Nucleus accumbens (tissue), 56 donors: ENCODE results near the gene ADAM33.
A peak's percentile ranks its signal among the peaks of the same experiment; 100 is the strongest.

Source experiments
- DNase-seq, 56 donors: peaks; one replicate each; lab custom pipeline; 2025; lab: John Stamatoyannopoulos, UW

The ADAM33 gene

DNA sequence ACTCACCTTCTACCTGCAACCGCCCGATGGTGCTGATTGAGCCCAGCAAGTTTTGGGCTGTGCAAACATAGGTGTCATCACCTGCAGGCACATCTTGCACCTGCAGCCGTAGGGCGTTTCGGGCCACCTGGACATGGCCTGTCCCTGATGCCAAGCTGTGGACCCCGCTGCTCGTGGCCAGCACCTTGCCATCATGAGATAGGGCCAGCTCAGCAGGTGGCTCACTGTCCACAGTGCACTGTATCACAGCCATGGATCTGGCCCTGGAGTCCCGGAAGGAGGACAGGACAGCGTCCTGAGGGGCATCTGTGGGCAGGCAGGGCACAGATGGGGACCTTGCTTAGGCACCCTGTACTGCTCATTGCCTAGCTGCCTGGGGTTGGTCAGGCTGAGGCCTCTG, 10.1 kb upstream of the ADAM33 start:
- DNase-seq: no peak

DNA sequence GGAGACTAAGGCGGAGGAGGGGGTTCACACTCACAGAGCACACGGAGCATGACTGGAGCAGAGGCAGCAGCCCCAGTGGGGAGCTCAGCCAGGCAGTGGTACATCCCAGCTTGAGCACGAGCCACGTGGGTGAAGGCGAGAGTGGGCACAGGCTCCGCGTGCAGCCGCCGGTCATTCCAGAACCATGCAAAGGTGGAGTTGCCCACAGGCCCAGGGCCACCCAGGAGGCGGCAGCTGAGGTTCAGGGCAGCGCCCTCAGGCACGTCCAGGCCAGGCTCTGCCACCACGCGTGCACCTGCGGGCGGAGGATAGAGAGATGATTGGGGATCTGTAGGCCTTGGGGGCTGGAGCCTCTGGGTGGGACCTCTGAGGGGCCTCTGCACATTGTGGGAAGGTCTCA, 9.5 kb upstream of the ADAM33 start:
- DNase-seq: no peak

DNA sequence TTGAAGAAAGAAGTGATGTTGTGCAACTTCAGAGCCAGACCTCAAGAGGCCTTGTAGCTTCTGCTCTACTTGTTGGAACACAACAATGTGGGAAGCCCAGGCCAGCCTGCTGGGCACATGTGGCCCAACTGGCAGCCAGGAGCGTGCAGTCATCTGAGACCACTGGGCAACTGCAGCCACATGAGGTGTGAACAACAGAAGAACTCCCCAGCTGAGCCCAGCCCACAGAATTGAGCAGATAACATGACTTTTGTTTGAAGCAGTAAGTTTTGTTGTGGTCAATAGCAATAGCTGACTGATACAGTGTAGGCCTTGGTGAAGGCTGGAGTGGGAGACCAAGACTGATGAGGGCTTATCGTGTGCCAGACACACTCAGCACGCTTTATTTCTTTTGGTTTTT, 8.6 kb upstream of the ADAM33 start:
- no peak for DNase-seq

DNA sequence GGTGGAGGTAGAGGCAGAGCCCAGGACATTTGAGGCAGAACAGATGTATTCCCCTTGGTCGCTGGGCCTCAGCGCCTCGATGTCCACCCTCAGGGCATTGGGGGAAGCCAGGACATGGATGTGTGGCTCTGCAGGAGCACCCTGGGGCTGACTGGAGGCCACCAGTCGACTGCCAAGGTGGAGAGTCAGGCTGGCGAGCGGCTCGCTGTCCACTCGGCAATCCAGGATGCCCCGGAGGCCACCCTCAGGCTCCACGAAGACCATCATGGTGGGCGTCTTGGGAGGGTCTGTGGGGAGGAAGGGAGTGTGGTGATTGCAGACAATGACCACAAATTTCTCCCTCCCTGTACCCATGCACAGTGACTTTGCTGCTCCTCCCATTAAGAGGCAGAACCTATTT, 8.2 kb upstream of the ADAM33 start:
- DNase-seq: no peak

DNA sequence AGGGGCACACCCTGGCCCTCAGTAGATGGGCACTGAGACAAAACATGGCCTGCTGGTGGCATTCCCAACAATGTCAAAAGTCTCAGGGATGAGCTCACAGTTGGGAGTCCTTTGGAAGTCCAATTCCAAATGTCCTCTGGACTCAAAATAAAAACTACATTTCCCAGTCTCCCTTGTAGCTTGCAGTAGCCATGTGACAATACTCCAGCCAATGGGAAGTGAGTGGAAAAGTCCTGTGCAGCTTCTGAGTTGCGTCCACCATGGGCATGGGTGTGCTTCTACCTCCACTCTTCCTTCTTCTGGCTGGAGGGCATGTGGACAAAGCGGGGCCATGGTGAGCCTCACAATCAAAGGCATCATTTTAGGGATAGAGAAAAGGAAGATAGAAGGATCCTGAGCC, 5.8 kb upstream of the ADAM33 start:
- DNase-seq: peak in 5 of 56 donors; percentile 13 to 41 (median 36)

DNA sequence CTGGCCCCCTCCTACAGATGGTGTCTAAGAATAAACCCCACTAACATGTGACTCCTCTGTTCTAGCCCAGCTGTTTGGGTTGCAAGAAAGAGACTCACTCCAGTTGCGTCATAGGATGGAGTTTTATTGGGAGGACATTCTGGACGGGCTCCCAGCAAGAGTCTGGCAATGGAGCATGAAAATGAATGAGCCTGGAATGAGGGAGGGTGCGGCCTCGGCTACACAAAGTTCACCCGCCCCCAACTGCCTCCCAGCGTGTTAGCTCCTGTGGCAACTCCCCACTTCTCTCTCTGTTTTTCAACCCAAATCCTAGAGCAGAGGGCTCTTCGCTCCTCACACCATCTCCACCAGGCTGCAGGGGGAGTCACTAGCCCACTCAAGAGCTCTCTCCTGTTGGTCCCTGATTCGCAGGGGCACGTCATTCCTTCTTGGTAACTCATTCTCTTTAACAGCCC, 5.1 kb upstream of the ADAM33 start:
- peak in 44 of 56 donors; percentile 2 to 77 (median 40) for DNase-seq

DNA sequence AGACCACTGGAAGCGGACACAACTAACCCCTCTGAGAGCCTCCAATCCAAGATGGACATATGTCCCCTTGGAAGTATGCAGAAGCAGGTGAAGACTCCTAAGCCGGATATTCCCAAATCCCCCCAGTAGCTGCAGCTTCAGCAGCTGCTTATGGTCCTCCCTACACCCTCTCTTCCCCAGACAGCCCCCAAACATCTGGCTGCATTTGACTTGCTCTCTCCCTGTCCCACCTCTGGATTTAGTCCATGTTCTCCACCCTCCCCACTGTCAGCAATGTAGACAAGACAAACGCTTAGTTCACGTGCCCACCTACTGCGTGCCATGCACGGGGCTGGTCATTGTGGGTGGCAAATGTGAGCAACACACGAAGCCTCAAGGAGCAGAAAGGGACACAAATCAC, 4.6 kb upstream of the ADAM33 start:
- DNase-seq: no peak

DNA sequence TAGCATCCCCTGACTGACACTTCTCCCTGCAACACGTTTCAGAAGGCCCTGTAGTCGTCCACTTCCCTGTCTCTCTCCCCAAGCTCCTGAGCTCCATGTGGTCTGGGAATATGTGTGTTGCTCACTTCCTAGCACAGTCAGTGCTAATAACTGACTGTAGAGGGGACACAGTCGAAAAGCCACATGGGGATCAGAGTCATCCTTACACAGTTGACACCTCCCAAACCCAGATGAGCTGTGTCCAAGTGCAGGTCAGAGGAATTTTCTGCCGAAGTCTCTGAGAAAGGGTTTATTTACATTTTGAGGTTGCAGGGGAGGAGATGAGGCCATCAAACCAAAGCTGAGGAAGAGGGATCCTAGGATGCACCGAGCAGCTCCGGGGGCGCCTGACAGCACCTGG, 3.5 kb upstream of the ADAM33 start:
- no peak for DNase-seq

DNA sequence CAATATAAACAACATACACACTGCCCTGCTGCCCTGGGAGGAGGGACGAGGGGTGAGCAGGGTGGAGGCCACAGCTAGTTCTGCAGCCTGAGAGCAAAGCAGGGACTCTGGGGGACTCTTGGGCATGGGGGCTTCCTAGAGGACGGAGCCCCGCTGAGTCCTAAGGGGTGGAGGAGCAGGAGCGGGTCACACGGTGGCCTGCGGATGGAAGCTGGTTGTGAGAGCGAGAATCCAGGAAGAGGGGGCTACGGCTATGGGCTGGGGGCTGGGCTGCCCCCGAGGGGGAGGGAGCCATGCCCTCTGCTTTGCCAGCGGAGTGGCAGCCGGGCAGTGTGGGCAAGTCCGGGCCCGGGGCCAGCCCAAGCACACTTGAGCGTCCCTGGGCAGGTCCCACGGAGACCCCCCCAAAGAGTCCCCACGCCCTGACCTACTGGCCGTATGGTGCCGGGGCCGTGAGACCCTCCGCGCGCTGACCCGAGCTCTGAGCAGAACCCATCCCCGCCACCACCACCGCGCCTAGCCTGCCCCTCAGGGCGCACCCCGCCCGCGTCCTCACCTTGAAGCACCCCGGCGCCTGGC, 369 bp downstream of the ADAM33 start:
- DNase-seq: peak in 2 of 56 donors; percentile 16 to 52

DNA sequence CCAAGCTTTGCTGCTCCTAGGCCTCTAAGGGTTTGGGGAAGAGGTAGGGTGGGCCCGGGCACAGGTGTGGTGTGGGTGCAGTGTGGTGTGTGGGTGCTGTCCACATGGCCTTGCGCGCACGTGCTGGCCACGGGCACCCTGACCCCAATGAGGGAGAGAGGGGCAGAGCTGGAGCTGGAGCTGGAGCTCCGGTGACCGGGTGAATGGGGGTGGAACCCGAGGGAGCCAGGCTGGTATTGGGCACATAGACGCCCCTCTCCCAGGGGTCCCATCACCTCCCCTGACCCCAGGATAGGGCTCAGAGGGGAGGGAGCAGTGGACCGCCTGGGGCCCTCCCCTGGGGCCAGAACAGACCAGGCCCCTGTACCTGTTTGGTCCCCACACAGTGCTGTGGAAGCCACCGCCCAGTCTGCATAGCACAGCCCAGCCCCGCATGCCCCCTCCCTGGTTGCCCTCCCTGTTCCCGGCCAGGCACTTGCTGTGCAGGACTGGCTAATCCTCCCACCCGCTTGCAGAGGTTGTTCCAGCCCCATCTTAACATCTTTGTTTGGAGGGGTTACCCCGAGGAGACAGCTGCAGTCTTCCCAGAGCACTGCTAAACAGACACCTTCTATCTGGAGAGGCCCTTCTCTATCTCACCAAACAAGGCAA, 984 bp downstream of the ADAM33 start:
- no peak for DNase-seq

DNA sequence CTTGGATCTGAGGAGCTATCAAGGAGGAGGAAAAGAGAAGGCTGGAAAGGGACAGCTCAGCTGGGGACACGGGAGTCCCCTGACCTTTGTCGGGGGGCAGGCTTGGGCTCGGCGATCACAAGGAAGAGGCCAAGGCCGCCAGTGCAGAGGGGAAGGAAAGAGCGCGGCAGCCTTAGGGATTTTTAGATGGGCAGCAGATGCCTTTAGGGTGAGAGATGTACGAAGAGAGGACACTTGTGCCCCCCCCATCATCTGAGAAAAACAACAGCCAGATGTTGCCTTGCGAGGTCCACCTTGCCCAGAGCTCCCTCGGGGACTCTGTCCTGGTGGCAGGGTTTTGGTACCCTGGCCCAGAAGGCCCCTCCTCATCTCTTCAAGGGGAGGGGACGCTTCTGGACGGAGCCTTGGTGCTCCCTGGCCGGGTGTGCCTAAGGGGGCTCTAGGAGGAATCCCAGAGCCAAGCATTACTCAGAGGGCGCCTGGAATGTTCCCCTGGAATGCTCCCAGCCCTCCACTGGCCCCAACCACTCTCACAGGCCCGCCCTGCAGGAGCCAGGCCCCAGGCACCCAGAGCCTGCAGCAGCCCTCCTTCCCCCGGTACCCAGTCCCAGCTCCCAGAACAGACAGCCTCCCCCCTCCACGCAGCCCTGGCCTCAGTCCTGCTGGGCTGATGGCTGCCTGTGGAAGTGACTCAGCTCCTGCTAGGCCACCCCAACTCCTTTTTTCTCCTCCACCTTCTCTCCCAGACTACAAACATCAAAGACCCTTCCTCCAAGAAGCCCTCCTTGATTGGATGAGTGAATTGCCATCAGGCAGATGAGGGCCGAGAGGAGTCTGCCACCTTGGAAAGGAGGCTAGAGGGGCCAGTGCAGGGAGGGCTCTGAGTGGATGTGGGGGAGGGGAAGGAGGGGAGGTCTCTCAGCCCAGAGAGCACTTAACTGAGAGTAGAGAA, 1.8 kb downstream of the ADAM33 start:
- DNase-seq: peak in 1 of 56 donors; percentile 16

DNA sequence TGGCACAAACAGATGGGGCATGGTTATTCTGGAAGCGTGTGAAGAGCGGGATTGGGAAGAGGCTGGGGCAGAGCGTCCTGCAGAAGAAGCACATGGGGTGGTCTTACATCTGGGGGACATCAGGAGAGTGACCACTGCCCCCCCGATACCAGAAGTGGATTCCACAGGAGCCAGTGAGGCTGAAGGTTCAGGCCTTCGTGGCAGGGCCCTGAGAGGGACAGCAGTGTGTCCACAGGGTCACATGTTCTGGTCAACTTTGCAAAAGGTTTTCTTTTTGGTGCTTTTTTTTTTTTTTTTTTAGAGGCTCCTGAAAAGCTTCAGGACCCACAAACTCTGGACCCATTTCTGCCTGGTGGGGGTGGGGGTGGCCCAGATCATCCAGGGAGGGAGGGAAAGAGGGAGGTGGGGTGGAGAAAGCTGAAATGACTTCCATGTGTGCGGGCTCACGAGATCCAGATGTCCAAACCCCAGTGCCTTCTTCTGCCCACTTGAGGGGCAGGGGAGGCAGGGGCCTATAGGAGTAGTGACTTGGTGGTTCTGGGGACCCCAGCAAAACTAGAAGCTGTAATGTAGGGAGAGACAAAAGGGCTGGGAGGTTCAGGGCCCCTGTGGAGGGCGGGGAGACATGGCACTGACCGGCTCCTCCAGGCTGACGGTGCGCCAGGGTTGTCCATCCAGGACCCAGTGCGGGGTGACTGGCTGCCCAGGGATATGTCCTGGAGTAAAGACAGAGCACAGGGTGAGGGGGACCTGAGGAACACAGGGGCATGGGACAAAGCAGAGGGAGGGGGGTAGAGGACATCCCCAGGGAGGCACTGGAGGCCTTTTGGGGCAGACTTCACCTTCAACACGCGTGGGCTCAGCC, 2.7 kb downstream of the ADAM33 start:
- DNase-seq: no peak

DNA sequence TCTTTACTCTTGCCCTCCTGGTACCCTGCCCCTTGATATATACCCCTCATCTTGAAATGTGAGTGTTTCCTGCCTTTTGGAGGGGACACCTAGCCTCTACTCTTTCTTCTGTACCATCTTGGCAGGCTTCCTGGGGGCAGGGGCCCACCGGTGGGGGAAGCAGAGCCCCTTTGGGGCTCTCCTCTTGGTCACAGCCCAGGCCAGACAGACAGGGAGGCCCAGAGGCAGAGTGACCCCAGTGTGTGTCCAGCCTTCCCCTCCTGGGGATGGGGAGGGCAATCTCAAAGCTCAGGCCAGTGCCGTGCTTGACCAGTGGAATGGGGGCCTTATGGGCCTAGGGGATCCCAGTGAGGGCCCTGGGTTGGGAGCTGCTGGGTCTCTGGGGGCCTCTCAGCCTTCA, 3.6 kb downstream of the ADAM33 start:
- DNase-seq: no peak

DNA sequence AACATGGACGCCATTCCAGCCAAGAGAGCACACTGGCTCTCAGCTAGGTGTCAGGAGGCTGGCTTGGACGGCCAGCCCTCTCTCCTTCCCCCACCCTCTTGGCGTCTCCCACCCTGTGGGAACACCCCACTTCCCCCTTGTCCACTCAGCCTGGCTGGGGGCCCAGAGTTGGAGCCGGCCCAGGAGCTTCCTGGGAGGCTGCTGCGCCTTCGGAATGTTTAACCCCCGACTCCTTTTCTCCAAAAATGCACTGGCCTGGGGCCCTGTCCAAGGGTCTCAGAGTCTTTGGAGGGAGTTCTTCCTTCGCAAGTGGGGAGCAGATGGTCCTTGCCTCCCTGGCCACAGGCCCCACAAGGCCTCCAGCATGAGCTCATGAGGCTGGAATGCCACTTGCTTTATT, 4.1 kb downstream of the ADAM33 start:
- peak in 40 of 56 donors; percentile 5 to 78 (median 34) for DNase-seq

DNA sequence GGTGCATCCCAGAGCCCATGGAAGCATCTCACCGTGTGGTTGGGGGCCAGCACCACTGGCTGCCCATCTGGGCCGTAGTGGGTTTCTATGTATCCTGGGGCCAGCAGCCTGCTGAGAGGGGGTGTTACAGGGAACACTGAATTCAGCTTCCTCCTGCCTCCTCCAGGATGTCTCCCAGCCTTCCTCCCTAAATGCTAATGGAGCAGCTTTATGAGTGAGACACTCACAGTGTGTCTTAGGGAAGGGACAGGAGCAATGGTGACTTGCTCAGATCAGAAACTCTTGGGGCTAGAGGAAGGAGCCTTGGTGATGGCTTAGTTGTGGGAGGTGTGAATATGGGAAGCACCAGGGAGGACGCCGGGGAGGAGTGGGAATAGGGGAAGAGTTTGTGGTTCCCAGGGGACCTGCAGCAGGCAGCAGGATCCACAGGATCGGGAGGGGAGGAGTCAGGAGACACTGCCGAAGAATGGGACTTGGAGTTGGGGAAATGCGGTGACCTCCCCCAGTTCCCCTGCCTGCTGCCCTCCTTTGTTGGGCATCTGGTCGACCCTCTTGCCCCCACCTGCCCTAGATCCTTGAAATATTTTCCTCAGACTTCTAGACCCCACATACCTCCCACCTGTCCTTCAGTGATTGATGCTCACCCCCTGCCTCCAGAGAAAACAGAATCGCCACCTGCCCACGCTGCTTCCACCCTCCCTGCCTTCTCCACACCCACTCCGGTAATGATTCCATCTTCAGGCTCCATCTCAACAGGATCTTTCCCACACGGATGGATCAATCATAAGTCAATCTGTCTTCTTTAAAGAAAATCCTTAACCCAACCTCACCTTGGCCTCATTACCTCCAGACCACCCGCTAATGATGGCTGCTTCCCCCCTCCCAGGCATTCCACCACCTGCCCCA, 6.6 kb downstream of the ADAM33 start:
- no peak for DNase-seq

DNA sequence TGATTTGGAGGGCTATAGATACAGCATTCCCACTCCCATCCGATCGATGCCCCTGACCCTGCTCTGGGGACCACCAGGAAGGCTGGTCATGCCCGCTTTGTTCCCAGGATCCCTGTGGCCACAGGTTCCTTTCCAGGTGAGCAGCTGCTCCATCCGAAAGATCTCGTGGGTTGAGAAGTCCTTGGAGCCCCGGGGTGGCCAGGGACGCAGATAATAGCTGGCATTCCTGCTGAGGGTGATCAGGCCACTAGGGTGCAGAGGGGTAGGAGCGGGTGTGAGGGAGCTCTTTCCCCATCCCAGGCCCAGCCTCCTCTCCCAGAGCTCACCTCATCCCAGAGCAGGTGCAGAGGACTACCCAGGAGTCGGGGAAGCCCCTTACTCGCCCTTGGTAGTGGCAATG, 7.4 kb downstream of the ADAM33 start:
- no peak for DNase-seq

DNA sequence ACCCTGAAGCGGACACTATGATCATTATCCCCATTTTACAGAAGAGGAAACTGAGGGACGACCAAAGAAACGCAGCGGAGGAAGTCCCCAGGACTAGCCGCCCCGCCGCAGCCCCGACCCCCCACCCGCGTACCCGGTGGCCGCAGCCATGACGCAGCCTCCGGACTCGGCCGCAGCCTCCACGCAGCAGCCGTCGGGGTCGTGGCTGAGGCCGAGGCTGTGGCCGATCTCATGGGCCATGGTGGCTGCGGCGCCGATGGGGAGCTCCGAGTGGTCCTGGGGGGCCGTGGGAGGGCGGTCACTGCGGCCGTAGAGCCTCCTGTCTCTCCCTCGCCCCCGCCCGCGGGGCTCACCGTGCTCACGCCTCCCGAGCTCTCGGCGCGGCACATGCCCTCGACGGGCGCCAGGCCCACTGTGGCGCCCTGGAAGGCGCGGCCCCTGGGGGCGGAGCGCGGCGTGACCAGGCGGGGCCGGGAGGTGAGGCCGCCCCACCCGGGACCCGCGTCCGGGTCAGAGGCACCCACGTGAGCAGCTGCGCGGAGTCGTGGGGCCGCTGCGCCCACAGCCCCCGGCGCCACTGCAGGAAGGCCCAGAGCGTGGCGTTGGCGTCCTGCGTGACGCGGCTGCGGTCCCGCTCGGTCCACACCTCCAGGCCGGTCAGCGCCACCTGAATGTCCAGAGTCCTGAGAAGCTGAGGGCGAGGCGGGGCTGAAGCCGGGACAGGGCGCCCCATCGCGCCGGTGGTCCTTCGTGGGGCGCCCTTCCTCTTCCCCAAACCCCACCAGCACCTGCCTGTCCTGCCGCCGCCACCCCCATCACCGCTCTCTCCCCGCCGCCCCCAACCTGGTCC, 8.4 kb downstream of the ADAM33 start:
- DNase-seq: no peak

DNA sequence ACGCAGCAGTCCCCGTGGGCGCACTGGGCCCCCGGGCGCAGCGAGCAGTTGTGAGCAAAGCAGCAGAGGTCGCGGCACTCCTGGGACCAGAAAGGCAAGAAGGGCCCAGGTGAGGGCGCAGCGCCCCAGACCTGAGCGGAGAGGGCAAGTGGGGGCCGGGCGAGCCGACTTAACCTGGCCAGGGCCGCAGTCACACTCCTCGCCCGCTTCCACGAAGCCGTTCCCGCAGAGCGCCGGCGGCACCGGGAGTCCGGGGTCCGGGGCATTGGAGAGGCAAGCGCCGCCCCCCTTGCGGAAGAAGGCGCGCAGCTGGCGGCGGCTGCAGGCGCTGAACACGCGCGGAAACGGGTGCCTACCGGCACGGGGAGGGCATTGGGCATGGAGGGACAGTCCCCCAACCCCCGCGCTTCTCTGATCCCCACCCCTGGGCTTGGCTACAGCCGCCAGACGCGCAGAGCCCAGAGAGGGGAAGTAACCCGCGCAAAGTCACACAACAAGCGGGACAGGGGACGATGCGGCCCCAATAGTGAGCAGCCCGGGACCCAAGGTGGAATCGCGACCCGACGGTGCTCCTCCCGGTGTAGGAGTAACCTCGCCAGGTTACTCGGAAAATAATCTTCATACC, 9.2 kb downstream of the ADAM33 start:
- DNase-seq: no peak
